AG20443 (cell line): Measurements from ENCODE around the gene RNF214.
A peak's percentile ranks its signal among the peaks of the same experiment; 100 is the strongest.
"Not testable (repeated sequence)": the region's sequence is repeated elsewhere in the genome, so short reads cannot be mapped to it uniquely, and the experiment has no call there.

Source experiments
- DNase-seq: peaks from one replicate; pipeline ENCODE4 v3.0.0; 2012; ENCODE audit warnings: low spot score, mixed read lengths

Gene RNF214

DNA sequence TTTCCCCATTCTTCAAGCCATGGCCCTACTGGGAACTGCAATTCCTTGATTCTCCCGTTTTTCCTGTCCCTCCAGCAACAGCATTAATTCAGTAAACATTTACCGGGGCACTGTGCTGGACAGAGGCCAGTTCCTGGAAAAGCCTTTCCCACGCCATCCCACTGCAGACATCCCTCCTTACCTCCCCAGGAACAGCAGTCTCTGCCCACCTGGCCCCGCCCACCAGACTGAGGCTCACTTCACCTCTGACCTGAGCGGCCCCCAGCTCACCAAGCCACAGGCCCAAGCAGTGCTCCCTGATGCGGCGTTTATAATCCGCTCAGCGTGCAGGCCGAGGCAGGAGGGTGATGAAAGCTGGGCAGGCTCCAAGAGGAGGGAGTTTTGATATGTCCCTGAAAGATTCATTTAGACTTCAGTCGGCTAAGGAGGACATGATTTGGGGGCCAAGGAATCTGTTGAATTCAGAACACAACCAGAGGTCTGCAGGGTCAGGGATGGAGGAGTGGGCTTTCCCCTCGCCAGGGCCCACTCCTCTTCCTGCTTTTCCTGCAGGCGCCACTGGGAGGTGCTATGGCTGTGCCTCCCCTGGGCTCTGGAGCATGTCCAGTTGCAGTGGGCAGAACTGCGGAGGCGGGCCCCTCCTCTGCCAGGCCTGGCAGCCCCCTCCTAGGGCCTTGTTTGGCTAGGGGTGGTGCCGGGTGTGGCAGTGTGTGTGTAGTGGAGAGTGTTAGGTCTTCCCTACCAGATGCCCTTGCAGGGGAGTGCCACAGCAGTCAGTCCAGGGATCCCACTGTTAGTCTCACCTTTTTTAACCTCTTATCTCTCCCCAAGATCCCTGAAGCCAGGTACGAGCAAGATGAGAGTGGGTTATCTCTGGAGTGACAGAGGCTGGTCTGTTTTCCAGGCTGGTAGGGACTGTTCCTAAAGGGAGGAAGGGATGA, 34.7 kb upstream of the RNF214 start:
- DNase-seq = peak; percentile 53

DNA sequence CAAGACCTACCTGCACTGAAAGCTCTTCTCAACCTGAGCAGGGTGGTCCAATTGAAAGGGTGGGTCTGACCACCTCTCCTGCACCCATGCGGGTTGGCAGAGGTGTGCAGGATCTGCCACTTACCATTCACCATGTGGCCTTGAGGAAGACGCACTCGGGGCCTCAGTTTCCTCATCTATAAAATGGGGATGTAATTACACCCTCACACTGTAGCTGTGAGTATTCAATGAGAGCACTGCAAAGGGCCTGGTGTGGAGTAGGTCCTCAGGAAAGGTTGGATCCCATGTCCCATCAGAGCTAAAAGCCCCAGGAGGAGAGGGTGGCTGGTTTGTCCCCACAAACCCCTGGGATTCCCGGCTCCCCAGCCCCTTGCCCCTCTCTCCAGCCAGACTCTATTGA, 33.9 kb upstream of the RNF214 start:
- DNase-seq = no peak

DNA sequence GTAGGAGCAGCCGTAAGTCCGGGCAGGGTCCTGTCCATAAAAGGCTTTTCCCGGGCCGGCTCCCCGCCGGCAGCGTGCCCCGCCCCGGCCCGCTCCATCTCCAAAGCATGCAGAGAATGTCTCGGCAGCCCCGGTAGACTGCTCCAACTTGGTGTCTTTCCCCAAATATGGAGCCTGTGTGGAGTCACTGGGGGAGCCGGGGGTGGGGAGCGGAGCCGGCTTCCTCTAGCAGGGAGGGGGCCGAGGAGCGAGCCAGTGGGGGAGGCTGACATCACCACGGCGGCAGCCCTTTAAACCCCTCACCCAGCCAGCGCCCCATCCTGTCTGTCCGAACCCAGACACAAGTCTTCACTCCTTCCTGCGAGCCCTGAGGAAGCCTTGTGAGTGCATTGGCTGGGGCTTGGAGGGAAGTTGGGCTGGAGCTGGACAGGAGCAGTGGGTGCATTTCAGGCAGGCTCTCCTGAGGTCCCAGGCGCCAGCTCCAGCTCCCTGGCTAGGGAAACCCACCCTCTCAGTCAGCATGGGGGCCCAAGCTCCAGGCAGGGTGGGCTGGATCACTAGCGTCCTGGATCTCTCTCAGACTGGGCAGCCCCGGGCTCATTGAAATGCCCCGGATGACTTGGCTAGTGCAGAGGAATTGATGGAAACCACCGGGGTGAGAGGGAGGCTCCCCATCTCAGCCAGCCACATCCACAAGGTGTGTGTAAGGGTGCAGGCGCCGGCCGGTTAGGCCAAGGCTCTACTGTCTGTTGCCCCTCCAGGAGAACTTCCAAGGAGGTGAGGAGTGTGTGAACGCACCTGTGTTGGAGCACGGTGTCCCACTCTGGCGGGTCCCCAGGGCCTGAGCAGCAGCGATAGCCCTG, 33.2 kb upstream of the RNF214 start, which contains the start of gene TAGLN:
TSS of gene TAGLN (plus strand) at position 318 of the 863 bp plus-strand sequence. CDS start 3,644 bp downstream, outside the sequence.
- DNase-seq = peak; percentile 97

GRCh38 chr11:117199916-117200812, 32.3 kb upstream of the RNF214 start:
- no peak for DNase-seq

- no peak for DNase-seq
Measured at GRCh38 chr11:117200813-117201657, 31.4 kb upstream of the RNF214 start.

GRCh38 chr11:117201658-117202305, 30.7 kb upstream of the RNF214 start:
- DNase-seq = no peak

DNA sequence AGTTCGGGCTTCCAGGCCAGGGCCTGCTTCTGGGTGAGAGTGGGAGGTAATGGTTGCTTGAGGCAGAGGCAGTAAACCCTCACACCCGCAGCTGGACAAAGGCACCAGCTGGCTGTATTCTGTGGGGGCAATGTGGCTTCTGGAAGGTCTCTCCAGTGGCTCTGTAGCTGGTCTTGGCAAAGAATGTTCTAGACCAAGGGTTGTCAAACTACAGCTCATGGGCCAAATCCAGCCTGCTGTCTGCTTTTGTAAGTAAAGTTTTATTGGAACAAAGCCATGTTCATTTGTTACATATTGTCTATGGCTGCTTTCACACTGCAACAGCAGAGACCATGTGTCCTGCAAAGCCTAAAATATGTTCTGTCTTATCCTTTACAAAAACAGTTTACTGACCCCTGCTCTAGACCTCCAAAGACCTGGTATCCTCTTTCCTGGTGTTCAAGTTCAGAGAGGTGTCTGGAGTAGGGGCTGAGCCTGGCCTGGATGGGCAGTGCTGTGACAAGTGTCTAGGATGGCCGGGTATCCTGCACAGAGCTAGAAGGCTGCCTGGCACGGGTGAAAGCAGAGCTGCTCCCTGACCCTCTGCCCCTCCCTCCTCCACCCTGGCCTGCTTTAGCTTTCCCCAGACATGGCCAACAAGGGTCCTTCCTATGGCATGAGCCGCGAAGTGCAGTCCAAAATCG, 29.9 kb upstream of the RNF214 start:
- DNase-seq = no peak

DNA sequence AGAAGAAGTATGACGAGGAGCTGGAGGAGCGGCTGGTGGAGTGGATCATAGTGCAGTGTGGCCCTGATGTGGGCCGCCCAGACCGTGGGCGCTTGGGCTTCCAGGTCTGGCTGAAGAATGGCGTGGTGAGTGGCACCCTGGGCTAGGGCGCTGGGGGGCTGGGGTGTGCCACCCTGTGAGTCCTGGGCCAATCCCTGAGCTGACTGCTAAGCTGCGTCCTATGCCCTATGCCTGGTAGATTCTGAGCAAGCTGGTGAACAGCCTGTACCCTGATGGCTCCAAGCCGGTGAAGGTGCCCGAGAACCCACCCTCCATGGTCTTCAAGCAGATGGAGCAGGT, 29.4 kb upstream of the RNF214 start:
- no peak for DNase-seq

DNA sequence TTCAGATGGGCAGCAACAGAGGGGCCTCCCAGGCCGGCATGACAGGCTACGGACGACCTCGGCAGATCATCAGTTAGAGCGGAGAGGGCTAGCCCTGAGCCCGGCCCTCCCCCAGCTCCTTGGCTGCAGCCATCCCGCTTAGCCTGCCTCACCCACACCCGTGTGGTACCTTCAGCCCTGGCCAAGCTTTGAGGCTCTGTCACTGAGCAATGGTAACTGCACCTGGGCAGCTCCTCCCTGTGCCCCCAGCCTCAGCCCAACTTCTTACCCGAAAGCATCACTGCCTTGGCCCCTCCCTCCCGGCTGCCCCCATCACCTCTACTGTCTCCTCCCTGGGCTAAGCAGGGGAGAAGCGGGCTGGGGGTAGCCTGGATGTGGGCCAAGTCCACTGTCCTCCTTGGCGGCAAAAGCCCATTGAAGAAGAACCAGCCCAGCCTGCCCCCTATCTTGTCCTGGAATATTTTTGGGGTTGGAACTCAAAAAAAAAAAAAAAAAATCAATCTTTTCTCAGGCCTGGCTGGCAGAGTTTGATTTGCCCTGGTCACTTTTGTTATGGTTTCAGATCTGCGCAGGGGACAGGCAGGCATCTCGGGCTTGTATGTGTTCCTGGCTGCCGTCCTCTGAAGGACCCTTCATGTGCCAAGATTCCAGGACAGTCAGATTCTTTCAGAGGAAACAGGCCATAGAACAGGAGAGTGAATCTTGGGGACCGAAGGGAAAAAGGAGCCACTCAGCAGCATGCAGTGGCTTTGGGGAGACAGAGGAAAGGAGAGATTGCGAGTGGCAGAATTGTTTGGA, 28.0 kb upstream of the RNF214 start:
- no peak for DNase-seq

DNA sequence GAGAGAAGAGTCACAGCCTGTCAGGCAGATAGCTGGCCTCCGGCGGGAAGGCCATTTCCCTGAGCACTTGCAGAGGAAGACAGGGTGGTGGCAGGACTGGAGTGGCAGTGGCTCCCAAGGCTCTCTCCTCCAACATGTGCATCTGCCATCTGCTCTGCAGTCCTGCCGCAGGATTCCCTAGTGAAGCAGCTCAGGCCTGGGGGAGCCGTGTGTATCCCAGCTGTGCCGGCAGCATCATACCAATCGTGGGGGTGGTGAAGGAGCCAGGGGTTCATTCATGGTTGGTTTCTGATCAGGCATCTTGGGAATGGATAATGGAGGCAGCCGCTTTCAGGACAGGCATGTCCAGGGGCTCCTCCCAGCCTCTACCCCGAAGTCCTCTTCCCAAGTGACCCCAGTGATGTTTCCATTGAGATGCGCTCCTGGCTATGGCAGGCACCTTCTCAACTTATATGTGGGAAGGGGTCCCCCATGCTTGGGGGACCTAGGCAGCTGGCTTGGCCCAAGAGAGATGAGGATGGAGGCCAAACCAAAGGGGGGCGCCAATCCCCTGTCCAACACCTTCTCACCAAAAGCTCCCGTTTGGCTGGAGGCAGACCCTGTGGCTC, 27.2 kb upstream of the RNF214 start:
- DNase-seq = no peak

- not testable (repeated sequence) for DNase-seq
Measured at GRCh38 chr11:117206111-117206510, 26.4 kb upstream of the RNF214 start.

GRCh38 chr11:117206859-117207258, 25.6 kb upstream of the RNF214 start:
- not testable (repeated sequence) for DNase-seq

DNA sequence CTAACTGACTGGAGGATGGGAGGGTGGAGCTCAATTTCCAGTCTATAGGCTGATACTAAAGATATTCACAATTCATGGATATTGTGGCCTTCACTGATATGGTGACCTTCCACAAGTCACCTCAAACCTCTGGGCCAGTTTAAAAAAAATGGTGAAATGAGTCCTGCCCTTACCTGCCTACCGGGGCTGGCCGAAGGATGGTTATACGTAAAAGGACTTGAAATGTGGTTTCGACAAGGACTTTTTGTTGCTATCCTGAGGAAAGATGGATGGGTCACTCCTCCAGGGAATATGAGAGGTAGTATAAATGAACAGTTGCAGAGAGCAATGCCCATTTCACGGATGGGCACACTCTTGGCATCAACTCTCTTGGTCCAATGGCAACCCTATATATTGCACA, 25.0 kb upstream of the RNF214 start:
- DNase-seq = not testable (repeated sequence)

DNA sequence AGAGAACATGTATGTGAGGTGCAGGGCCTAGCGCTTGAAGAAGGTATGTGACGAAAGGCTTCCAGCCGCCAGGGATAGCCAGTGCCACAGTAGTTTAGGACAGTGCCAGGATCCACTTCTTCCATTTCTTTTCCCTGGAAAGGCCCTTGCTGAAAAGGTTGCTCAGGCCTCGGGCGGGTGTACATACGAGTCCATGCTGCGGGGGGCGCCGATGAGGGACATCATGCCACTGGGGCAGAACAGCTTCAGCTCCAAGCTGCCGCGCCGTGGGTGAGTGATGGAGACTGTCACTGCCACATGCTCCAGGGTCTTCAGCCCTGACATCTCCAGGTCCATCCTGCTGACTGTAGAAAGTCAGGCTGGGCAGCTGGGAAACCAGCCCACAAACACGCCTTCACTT, 23.8 kb upstream of the RNF214 start:
- not testable (repeated sequence) for DNase-seq

GRCh38 chr11:117209351-117210125, 22.9 kb upstream of the RNF214 start:
- not testable (repeated sequence) for DNase-seq

DNA sequence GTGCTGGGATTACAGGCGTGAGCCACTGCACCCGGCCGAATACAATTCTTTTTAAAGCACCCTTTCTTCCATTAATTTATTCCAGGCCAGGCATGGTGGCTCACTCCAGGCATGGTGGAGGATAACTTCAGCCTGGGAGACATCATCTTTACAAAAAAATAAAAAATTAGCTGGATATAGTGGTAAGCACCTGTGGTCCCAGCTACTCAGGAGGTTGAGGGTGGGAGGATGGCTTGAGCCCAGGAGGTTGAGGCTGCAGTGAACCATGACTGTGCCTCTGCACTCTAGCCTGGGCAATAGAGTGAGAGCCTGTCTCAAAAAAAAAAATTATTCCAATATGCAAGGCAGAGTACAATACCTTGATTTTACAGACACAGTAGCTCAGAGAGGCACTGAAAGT, 21.9 kb upstream of the RNF214 start:
- DNase-seq = no peak

DNA sequence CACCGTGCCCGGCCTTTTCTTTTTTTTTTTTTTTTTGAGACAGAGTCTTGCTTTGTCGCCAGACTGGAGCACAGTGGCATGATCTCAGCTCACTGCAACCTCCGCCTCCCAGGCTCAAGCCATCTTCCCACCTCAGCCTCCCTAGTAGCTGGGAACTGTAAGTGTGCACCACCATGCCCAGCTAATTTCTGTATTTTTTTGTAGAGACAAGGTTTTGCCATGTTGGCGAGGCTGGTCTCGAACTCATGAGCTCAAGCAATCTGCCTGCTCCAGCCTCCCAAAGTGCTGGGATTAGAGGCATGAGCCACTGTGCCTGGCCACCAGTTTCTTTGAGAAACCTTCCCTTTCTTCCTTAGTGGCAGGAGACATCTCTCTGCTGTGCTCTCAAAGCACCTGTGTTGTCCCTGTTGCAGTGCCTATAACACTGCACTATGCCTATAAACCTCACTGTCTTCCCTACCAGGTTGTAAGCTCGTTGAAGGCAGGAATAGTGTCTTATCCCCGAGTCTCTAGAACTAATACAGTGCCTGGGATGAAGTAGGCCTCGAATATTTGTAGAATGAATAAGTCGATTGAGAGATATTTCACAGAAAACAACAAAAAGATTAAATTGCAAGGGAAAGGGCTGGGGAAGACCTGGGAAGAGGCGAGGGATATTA, 19.6 kb upstream of the RNF214 start:
- no peak for DNase-seq
